Stimulated activated CD4-positive, alpha-beta T cell treated with anti-CD3 and anti-CD28 coated beads, Interleukin-12 subunit alpha, Interleukin-12 subunit beta, amount 100 ng/mL, for 48 hours (primary cell): Measurements from ENCODE around the gene ZSCAN31.

Source experiments
- DNase-seq, 3 donors: peaks; one replicate each; pipeline ENCODE4 v3.0.0-alpha.2; 2020; ENCODE audit warnings: low read depth in 2 of 3, low spot score in 1 of 3

ZSCAN31 gene

GRCh38 chr6:28353981-28354676 is 18.2 kb upstream of the ZSCAN31 start:
- DNase-seq, result no peak

- DNase-seq, result no peak
These were observed 17.4 kb upstream of the ZSCAN31 start for GRCh38 chr6:28353356-28353755.

DNA sequence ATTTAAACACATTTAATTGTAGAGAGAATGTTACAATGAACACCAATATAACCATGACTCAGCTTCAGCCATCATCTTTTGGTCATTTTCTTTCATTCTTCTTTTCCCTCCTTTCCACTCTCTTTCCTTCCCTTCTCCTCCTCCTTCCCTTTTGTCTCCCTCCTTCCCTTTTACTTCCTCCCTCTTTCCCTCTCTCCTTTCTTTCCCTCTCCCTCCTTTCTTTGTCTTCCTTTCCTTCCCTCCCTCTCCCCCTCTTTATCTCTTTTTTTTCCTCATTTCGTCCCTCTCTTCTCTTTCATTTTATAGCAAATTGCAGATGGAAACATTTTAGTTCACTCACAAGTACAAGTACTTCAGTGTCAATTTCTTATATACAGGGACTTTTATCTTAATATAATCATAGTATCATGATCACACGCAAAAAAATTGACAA is 15.6 kb upstream of the ZSCAN31 start:
- no peak for DNase-seq

DNA sequence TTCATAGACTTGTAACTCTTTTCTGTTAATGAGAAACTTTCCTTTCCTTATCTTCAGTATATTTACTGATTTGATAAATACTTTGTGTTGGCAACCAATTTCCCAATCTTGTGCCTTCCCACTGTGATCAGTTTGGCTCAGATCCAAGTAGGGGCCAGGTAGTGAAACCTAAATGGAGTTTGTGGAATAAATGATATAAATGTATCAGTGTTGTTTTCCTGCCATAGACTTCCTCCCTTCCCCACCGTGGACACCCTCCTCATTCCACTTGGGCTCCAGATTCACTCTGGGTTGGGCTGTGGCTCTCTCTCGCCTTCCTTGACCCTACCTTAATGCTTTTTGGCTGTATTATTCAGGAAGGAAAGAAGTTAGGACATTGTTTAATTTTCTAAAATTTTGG is 15.1 kb upstream of the ZSCAN31 start:
- DNase-seq, result no peak

- peak; percentile 75 to 80 (median 77) for DNase-seq
These were observed 14.2 kb upstream of the ZSCAN31 start, which contains the start of gene ZKSCAN3 for GRCh38 chr6:28349892-28350737. Gene ZKSCAN3, plus strand, starts transcription at chr6:28349947. Its CDS starts 9,640 bp downstream, at chr6:28359587.

DNA sequence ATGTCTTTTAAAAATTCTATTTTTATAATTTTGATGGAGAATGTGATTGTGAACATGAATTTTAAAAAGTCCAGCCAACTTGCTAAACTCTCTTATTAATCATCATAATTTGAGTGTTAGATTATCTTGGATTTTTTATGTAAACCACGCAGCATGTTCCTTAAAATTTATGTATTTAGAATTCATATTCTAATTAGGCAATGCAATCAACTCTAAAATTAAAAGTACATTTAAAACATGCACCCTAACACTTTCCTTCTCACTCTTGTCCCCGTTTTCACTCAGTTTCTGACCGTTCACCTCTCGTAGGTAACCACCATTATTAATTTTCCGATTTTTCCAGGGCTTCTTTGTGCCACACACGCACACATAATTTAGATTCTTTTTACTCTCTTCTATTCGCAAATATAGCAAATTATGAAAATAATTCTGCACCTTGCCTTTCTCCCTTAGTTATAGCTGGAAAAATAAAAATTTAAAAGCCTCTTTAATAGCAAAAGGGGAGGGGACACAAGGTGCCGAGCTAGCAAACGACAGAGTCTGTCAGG is 13.5 kb upstream of the ZSCAN31 start:
- no peak for DNase-seq

- no peak for DNase-seq
These were observed 11.2 kb upstream of the ZSCAN31 start for GRCh38 chr6:28347119-28347518.

GRCh38 chr6:28345201-28345600 is 9.3 kb upstream of the ZSCAN31 start:
- DNase-seq, result no peak

- no peak for DNase-seq
These were observed 8.1 kb upstream of the ZSCAN31 start for GRCh38 chr6:28343898-28344677.

GRCh38 chr6:28340310-28341095 is 4.6 kb upstream of the ZSCAN31 start:
- DNase-seq, result no peak

DNA sequence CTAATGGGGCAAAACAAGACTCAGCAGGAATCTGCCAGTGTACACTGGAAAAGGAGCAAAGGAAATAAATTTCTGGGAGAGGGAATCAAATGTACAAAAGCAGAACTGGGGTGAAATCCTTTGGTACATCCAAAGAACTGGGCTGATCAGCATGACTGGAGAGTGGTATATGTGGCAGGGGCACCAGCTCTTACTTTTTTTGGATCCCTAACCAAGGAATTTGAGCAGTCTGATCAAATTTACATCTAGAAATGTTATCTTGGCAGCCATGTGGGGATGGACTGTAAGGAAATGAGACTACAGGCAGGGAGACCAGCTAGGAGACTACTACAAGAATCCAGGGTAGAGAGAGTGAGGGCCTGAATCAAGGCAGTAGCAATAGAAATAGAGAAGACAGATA is 1.2 kb upstream of the ZSCAN31 start:
- no peak for DNase-seq

DNA sequence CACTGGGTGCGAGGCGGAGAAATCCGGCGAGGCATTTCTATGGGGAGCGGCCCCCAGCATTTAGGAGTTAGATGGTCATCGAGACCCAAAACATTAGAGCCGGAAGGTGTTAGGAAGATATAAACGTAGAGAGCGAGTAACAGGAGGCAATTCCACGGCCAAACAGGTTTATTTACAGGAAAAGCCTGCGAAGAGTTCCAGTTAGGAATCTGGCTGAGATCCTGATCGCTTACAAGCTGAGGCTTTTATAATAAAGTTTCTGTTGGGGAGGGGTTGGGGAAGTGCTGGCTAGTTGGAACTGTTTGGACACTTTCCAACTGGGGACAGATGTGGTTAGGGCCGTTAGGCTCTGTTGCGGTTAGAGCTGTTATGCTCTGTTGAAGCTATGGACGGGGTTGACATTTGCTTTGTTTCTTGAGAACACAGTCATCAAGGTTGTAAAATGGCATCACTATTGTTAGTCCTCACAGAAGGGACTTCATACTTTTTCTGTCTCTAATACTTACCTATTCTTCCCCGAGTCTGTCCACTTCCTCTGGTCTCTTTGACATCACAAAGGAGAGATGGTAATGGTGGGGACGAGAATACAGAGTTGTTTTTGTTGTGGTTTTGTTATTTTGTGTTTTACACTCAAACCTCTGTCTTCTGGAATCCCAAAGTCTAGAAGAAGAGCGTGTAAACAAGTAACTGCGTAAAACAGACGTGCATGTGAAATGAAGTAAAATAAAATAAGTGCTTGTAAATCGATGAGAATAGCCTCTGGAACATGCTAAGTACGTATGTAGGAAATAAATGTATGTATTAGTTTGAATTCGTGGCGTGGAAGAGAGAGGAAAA is 554 bp upstream of the ZSCAN31 start:
- DNase-seq, result no peak

DNA sequence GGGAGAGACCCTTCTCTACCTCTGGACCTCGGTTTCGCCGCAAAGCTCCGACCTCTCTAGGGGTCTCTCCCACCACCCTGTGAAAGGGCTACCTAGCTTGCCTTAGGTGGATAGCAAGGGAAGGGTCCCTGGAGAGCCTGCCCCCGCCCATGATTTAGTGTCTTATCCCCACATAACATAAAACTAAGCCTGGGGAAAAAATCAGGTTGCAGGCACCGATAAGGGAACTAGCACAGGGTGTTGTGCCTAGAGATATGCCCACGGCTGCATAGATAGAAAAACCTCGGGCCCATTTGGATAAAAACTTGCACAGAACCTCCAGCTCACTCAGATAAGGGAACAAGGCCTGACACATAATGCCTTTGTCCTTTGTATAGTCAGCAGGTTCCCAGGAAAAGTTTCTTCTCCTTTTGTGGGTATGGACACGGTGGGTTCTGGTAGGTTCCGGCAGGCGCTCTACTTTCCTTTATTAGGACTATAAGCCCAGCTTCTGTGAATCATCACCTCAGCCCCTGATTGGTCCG is 846 bp downstream of the ZSCAN31 start:
- DNase-seq, result no peak

DNA sequence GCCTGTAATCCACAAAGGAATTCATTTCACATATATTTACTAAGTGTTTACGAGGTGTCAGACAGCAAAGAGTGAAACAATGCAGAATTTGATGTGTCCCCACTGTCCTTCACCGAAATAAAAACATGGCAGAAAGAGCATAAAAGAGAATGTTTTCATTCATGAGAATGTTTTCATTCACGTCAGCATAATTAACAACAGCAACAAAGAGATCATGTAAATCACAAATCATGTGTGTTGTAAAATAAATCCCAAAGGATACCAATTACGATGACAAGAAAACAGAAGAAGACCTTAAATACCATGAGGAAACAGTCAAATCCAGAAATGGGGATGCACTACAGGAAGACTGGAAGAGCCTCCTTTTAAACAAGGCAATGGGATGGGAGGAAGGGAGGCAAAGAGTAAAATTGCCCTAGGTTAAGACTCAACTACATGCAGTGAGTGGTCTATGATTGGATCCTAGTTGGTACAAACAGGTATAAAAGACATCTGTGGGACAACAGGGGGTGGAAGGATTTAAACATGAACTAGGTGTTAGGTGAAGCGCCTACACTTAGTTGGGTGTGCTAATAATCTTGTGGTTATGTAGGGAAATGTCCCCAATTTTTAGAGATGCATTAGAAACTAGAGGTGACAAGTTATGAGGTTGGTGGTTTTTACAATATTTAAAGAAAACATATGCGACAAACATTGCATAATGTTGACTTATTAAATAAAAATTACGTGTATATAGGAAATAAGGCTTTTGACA is 1.5 kb downstream of the ZSCAN31 start:
- no peak for DNase-seq

DNA sequence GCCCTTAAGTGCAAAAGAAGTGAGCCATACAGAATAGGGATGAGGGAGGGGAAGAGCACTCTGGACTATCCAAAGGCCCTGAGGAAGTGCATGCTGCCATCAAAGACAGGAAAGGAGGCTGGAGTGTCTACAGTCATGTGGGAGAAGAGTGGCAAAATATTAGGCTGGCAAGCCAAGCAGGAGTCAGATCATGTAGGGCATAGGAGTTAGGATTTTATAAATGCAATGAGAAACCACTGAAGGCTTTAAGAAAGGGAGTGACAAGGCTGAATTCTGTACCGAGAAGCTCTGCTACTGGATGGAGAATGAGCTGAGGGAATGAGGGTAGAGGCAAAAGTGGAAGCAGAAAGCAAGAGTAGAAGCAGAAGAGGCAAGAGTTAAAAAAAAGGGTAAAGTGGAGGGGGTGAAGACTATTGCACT is 2.3 kb downstream of the ZSCAN31 start:
- no peak for DNase-seq

- no peak for DNase-seq
These were observed 2.9 kb downstream of the ZSCAN31 start for GRCh38 chr6:28333047-28333446.

- no peak for DNase-seq
These were observed 5.9 kb downstream of the ZSCAN31 start for GRCh38 chr6:28330041-28330440.

DNA sequence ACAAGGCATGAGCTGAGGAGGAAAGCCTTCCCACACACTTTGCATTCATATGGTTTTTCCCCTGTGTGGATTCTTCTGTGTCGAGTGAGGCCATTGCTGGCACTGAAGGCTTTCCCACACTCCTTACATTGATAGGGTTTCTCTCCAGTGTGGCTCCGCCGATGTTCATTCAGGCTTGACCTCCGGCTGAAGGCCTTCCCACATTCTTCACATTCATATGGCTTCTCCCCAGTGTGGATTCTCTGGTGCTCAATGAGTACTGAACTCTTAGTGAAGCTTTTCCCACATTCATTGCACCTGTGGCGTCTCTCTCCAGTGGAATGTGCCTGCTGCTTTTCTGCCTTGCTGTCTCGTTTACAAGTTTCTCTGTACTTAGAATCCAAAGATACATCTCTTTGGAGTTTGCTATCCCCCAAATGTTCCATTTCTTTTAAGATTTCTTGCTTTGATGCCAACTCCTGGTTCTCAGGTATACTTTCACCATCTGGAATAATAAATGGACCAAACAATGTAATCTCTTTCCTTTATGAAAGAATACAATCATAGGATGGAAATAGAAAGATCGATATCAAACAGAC is 9.5 kb downstream of the ZSCAN31 start:
- no peak for DNase-seq
